ENCODE measurements around the gene FCHSD2. TPM values are rescaled to one million over a fixed set of nuclear protein-coding genes. Genes with fewer than 3 reads are reported as not detected.

Gene FCHSD2
- total and polyA plus RNA-seq, 10 donors: 30.2 to 129 (median 69.7) TPM

GRCh38 chr11:73186294-73186850 lies 44.3 kb upstream of the FCHSD2 start:
- no peak for DNase-seq
- peaks cover 14 to 82% (median 45%) of the 10 kb centered on the region in 6 donors for H3K4me1 ChIP-seq
- H3K27ac ChIP-seq: peak overlapping the region in 6 of 8 donors; percentile 5 to 70 (median 40)

GRCh38 chr11:73185680-73186293 lies 43.7 kb upstream of the FCHSD2 start:
- intact Hi-C loops (cut with DNase I; ENCODE audit: low total_unique reads): loop anchor here (5.0 kb wide), 1 partner anchor 57 kb away; no protein-coding TSS in a partner anchor
- no peaks in the 10 kb centered on the region for H3K36me3 ChIP-seq
- H3K4me1 ChIP-seq: peaks cover 14 to 76% (median 45%) of the 10 kb centered on the region in 6 donors
- H3K27ac ChIP-seq: peak overlapping the region in 7 of 8 donors; percentile 13 to 70 (median 34)
- H3K4me3 ChIP-seq: peak overlapping the region in 1 of 8 donors; percentile 59
- WGBS, 5 donors: 54 to 75% (median 65%) methylated on average over 11 to 13 of the region's 13 CpGs
- DNase-seq: no peak
- no peaks in the 10 kb centered on the region for H3K27me3 ChIP-seq (replicated peaks in 1 of 7)
- H3K9me3 ChIP-seq: no peaks in the 10 kb centered on the region
- TF ChIP-seq CTCF (IDR thresholded peaks at IDR 0.05 in 8 of 11, conservative IDR thresholded peaks at IDR 0.05 in 3 of 11) (no peak), POLR2A (IDR thresholded peaks at IDR 0.05) (no peak), POLR2AphosphoS5 (IDR thresholded peaks at IDR 0.05) (no peak)

More at GRCh38 chr11:73186294-73186850, 44.3 kb upstream of the FCHSD2 start:
- 60 to 72% (median 68%) methylated on average over 10 of the region's 10 CpGs for WGBS, 5 donors
- no peaks in the 10 kb centered on the region for H3K27me3 ChIP-seq (replicated peaks in 1 of 7)
- no peak overlapping the region for H3K4me3 ChIP-seq
- intact Hi-C loops (cut with DNase I; ENCODE audit: low total_unique reads): loop anchor here (5.0 kb wide), 1 partner anchor 56 kb away; no protein-coding TSS in a partner anchor
- no peaks in the 10 kb centered on the region for H3K36me3 ChIP-seq
- no peaks in the 10 kb centered on the region for H3K9me3 ChIP-seq
- TF ChIP-seq POLR2A (IDR thresholded peaks at IDR 0.05) (no peak), CTCF (IDR thresholded peaks at IDR 0.05 in 8 of 11, conservative IDR thresholded peaks at IDR 0.05 in 3 of 11) (no peak), POLR2AphosphoS5 (IDR thresholded peaks at IDR 0.05) (no peak)

GRCh38 chr11:73184953-73185671 lies 43.0 kb upstream of the FCHSD2 start:
- peak overlapping the region in 2 of 8 donors; percentile 15 to 59 for H3K4me3 ChIP-seq
- no peaks in the 10 kb centered on the region for H3K36me3 ChIP-seq
- TF ChIP-seq CTCF (IDR thresholded peaks at IDR 0.05 in 8 of 11, conservative IDR thresholded peaks at IDR 0.05 in 3 of 11): peak; percentile 88 to 97 (median 92)
- peak in 2 of 3 donors; percentile 39 to 65 for TF ChIP-seq POLR2AphosphoS5 (IDR thresholded peaks at IDR 0.05)
- TF ChIP-seq POLR2A (IDR thresholded peaks at IDR 0.05): no peak
- WGBS, 5 donors: 18 to 24% (median 22%) methylated on average over 14 to 18 of the region's 18 CpGs
- H3K27ac ChIP-seq: peak overlapping the region in 6 of 8 donors; percentile 15 to 70 (median 44)
- H3K4me1 ChIP-seq: peaks cover 14 to 71% (median 43%) of the 10 kb centered on the region in 6 donors
- no peaks in the 10 kb centered on the region for H3K9me3 ChIP-seq
- intact Hi-C loops (cut with DNase I; ENCODE audit: low total_unique reads): loop anchor here (5.0 kb wide), 1 partner anchor 57 kb away; no protein-coding TSS in a partner anchor
- no peaks in the 10 kb centered on the region for H3K27me3 ChIP-seq (replicated peaks in 1 of 7)
- DNase-seq: peak; percentile 92
